HCT116 (cell line): ENCODE results near the gene SENP8.

Experiments used
- CTCF ChIP-seq, 3 experiments: fragments of 200-600 bp in 1 of 3; sonication (generic) in 1 of 3; IDR thresholded peaks in 2 of 3; conservative IDR thresholded peaks in 1 of 3; 2 replicates each; pipeline ENCODE4 v1.5.1; 2012 to 2017; ENCODE audit warnings: low read depth in 2 of 3, low read length in 2 of 3, antibody characterized with exemption in 1 of 3, borderline replicate concordance in 1 of 3, control low read depth in 1 of 3, mild to moderate bottlenecking in 1 of 3, mixed read lengths in 1 of 3, mixed run types in 1 of 3, moderate library complexity in 1 of 3; ENCODE audit not compliant: insufficient read depth in 1 of 3
- POLR2AphosphoS5 ChIP-seq: IDR thresholded peaks from 2 replicates; pipeline ENCODE4 v1.6.1; 2011; ENCODE audit warnings: mild to moderate bottlenecking, low read depth, low read length, moderate library complexity
- TF ChIP-seq, protein P1 (sequence below): IDR thresholded peaks from 2 replicates; pipeline ENCODE4 v1.6.1; 2011; ENCODE audit warnings: mild to moderate bottlenecking, low read length, moderate library complexity; ENCODE audit not compliant: insufficient replicate concordance; ENCODE audit errors: extremely low read depth

DNA sequence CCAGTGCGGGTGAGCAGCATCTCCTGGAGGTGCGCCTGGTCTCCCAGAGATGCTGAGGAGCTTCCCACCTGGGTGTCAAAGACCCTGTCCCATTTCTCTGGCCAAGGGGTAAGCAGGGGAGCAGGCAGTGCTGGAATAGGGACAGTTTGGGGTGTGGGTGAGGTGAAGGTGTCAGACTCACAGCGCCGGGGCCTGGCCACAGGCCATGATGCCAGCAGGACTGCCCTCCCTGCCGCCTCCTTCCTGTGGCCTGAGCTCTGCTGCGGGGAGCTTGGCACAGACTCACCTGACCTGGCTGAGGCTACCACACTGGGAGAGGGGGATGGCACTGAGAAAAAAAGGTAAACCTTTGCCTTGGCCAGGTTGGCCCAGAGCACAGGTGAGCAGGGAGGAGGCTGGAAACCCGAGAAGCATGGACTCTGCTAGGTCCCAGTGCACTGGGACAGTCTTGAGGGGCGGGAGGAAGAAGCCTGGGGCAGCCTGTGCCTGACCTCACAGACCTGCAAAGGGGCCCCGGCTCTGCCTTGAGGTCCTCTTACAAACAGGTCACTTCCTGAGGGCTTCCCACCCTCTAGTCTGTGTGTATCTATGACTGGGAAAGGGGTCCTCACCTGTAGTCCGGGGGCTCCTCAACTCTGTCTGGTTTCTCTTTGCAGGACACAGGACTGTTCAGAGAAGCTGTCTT lies 51.2 kb downstream of the SENP8 start:
- TF ChIP-seq POLR2AphosphoS5, result no peak
- TF ChIP-seq CTCF (IDR thresholded peaks at IDR 0.05 in 2 of 3, conservative IDR thresholded peaks at IDR 0.05 in 1 of 3; ENCODE audit: borderline replicate concordance in 1 of 3, insufficient read depth in 1 of 3, low read depth in 2 of 3, low read length in 2 of 3), result no peak
- TF ChIP-seq, protein P1, sequence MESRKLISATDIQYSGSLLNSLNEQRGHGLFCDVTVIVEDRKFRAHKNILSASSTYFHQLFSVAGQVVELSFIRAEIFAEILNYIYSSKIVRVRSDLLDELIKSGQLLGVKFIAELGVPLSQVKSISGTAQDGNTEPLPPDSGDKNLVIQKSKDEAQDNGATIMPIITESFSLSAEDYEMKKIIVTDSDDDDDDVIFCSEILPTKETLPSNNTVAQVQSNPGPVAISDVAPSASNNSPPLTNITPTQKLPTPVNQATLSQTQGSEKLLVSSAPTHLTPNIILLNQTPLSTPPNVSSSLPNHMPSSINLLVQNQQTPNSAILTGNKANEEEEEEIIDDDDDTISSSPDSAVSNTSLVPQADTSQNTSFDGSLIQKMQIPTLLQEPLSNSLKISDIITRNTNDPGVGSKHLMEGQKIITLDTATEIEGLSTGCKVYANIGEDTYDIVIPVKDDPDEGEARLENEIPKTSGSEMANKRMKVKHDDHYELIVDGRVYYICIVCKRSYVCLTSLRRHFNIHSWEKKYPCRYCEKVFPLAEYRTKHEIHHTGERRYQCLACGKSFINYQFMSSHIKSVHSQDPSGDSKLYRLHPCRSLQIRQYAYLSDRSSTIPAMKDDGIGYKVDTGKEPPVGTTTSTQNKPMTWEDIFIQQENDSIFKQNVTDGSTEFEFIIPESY, result no peak
